Body of pancreas (tissue), 4 donors: ENCODE results near the gene C1orf198.

ENCODE experiments used
- CTCF ChIP-seq, 7 experiments: fragments of 450-650 bp in 4 of 7; fragments of 200-600 bp in 3 of 7; sonication (generic) in 3 of 7; IDR thresholded peaks; one replicate each; pipeline ENCODE4 v1.5.1; 2016 to 2019; ENCODE audit warnings: antibody characterized with exemption in 7 of 7
- POLR2A ChIP-seq, 3 donors: fragments of 450-650 bp; IDR thresholded peaks; one replicate each; pipeline ENCODE4 v1.6.1; 2016; ENCODE audit warnings: antibody characterized with exemption in 3 of 3, mild to moderate bottlenecking in 2 of 3

DNA sequence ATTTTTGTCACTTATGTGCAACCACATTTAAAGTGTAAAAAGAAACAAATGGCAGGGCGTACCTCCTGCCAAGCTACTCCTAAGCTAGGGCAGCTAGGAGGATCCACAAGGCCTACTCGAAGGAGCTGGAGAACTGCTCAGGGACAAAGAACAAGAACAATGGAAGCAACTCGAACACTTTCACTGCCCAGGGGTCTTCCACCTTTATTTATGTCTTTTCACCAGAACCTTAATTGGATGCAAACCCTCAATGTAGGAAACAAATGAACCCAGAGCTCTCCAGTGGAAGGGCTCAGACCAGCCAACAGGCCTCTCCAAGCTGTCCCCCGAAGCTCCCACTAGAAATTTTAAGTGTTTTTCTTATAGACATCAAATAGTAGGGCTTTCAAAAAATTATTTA is 39.9 kb downstream of the C1orf198 start:
- no peak for TF ChIP-seq CTCF (IDR thresholded peaks at IDR 0.05)
- TF ChIP-seq POLR2A (IDR thresholded peaks at IDR 0.05) = no peak
